ENCODE results near the gene PRRC2B.

GRCh38 chr9:131468031-131468430, 74.1 kb downstream of the PRRC2B start:
- TF ChIP-seq YY1 (IDR thresholded peaks at IDR 0.05) (no peak), RAD21 (IDR thresholded peaks at IDR 0.05) (no peak), CTCF (IDR thresholded peaks at IDR 0.05; ENCODE audit: low read depth, low read length, missing input control) (no peak), MAX (IDR thresholded peaks at IDR 0.05) (no peak), GABPA (IDR thresholded peaks at IDR 0.05 in 1 of 2, conservative IDR thresholded peaks at IDR 0.05 in 1 of 2) (no peak), FOXA1 (IDR thresholded peaks at IDR 0.05) (no peak), EGR1 (IDR thresholded peaks at IDR 0.05; ENCODE audit: low read depth in 2 of 2) (no peak)

Data from liver (tissue), 3 donors.